CD4-positive, alpha-beta T cell treated with Interleukin-10 for 1 hour (primary cell): ENCODE data around the gene SUPT3H.
"Not testable (repeated sequence)": the region's sequence is repeated elsewhere in the genome, so short reads cannot be mapped to it uniquely, and the experiment has no call there.

Experiments used
- DNase-seq: peaks from one replicate; pipeline ENCODE4 v3.0.0-alpha.2; 2020

The SUPT3H gene

GRCh38 chr6:44935693-44936300 is 441.9 kb downstream of the SUPT3H start:
- no peak for DNase-seq

GRCh38 chr6:44933108-44933507 is 444.6 kb downstream of the SUPT3H start:
- peak; percentile 63 for DNase-seq

- DNase-seq = peak; percentile 71
Measured at GRCh38 chr6:44932651-44933091, 445.1 kb downstream of the SUPT3H start.

- DNase-seq = no peak
Measured at GRCh38 chr6:44931385-44931784, 446.3 kb downstream of the SUPT3H start.

- no peak for DNase-seq
Measured at GRCh38 chr6:44926556-44926955, 451.2 kb downstream of the SUPT3H start.

GRCh38 chr6:44925100-44925739 is 452.5 kb downstream of the SUPT3H start:
- DNase-seq = peak; percentile 85

GRCh38 chr6:44923444-44923843 is 454.3 kb downstream of the SUPT3H start:
- DNase-seq = peak; percentile 33

- peak; percentile 30 for DNase-seq
Measured at GRCh38 chr6:44921798-44922197, 455.9 kb downstream of the SUPT3H start.

GRCh38 chr6:44920952-44921491 is 456.7 kb downstream of the SUPT3H start:
- no peak for DNase-seq

GRCh38 chr6:44918671-44919296 is 458.9 kb downstream of the SUPT3H start:
- DNase-seq = no peak

GRCh38 chr6:44917430-44917829 is 460.3 kb downstream of the SUPT3H start:
- no peak for DNase-seq

GRCh38 chr6:44915111-44915510 is 462.6 kb downstream of the SUPT3H start:
- no peak for DNase-seq

GRCh38 chr6:44914141-44914540 is 463.6 kb downstream of the SUPT3H start:
- DNase-seq = no peak

GRCh38 chr6:44906761-44907160 is 471.0 kb downstream of the SUPT3H start:
- DNase-seq = no peak

- peak; percentile 12 for DNase-seq
Measured at GRCh38 chr6:44900358-44900757, 477.4 kb downstream of the SUPT3H start.

- DNase-seq = no peak
Measured at GRCh38 chr6:44898296-44898930, 479.3 kb downstream of the SUPT3H start.

GRCh38 chr6:44897316-44897715 is 480.4 kb downstream of the SUPT3H start:
- DNase-seq = no peak

- no peak for DNase-seq
Measured at GRCh38 chr6:44896701-44897100, 481.0 kb downstream of the SUPT3H start.

GRCh38 chr6:44892579-44892978 is 485.2 kb downstream of the SUPT3H start:
- no peak for DNase-seq

GRCh38 chr6:44879071-44879470 is 498.7 kb downstream of the SUPT3H start:
- not testable (repeated sequence) for DNase-seq

- DNase-seq = not testable (repeated sequence)
Measured at GRCh38 chr6:44876638-44877037, 501.1 kb downstream of the SUPT3H start.

GRCh38 chr6:44869321-44869897 is 508.3 kb downstream of the SUPT3H start:
- DNase-seq = no peak

- no peak for DNase-seq
Measured at GRCh38 chr6:44868910-44869309, 508.8 kb downstream of the SUPT3H start.
